ENCODE results near the gene AFF3. TPM values are rescaled to one million over a fixed set of nuclear protein-coding genes. Genes with fewer than 3 reads are reported as not detected.

Gene AFF3
- total RNA-seq, 6 experiments from 2014 or later: 0.80 to 8.2 (median 6.8) TPM

- H3K36me3 Mint-ChIP-seq (ENCODE audit: low read depth): no peaks in the 10 kb centered on the region; the same call in 1 of the 2 replicates
- H3K4me1 Mint-ChIP-seq (ENCODE audit: low read depth): peaks cover 22% of the 10 kb centered on the region
- no peak for TF ChIP-seq CTCF (IDR thresholded peaks at IDR 0.05)
- H3K27me3 Mint-ChIP-seq (ENCODE audit: insufficient read depth): peaks cover 4% of the 10 kb centered on the region; the same call in 1 of the 2 replicates
- DNase-seq: no peak
- no peaks in the 10 kb centered on the region for H3K9me3 Mint-ChIP-seq
- H3K27ac Mint-ChIP-seq: no peak overlapping the region
- no peak overlapping the region for H3K4me3 Mint-ChIP-seq
Observed at GRCh38 chr2:99660616-99661406, 481.6 kb downstream of the AFF3 start.

GRCh38 chr2:99659874-99660273 is 482.5 kb downstream of the AFF3 start:
- H3K27me3 Mint-ChIP-seq (ENCODE audit: insufficient read depth): peaks cover 4% of the 10 kb centered on the region; the same call in 1 of the 2 replicates
- H3K27ac Mint-ChIP-seq: no peak overlapping the region
- peaks cover 25% of the 10 kb centered on the region for H3K4me1 Mint-ChIP-seq (ENCODE audit: low read depth)
- TF ChIP-seq CTCF (IDR thresholded peaks at IDR 0.05): no peak
- no peak overlapping the region for H3K4me3 Mint-ChIP-seq
- DNase-seq: no peak
- no peaks in the 10 kb centered on the region for H3K9me3 Mint-ChIP-seq
- no peaks in the 10 kb centered on the region for H3K36me3 Mint-ChIP-seq (ENCODE audit: low read depth)

GRCh38 chr2:99657691-99658258 is 484.6 kb downstream of the AFF3 start:
- Mint-ChIP-seq H3K4me1 (ENCODE audit: low read depth) (peaks cover 24% of the 10 kb centered on the region), H3K27me3 (ENCODE audit: insufficient read depth) (peaks cover 4% of the 10 kb centered on the region; the same call in 1 of the 2 replicates)

GRCh38 chr2:99656994-99657393 is 485.4 kb downstream of the AFF3 start:
- H3K4me3 Mint-ChIP-seq: no peak overlapping the region; the same call in 1 of the 2 replicates
- H3K27ac Mint-ChIP-seq: no peak overlapping the region
- DNase-seq: no peak
- no peak for TF ChIP-seq CTCF (IDR thresholded peaks at IDR 0.05)
- H3K36me3 Mint-ChIP-seq (ENCODE audit: low read depth): no peaks in the 10 kb centered on the region
- no peaks in the 10 kb centered on the region for H3K9me3 Mint-ChIP-seq
- H3K4me1 Mint-ChIP-seq (ENCODE audit: low read depth): peaks cover 27% of the 10 kb centered on the region
- H3K27me3 Mint-ChIP-seq (ENCODE audit: insufficient read depth): peaks cover 4% of the 10 kb centered on the region; the same call in 1 of the 2 replicates

More at GRCh38 chr2:99657691-99658258, 484.6 kb downstream of the AFF3 start:
- Mint-ChIP-seq H3K36me3 (ENCODE audit: low read depth) (no peaks in the 10 kb centered on the region), H3K4me3 (no peak overlapping the region), H3K27ac (no peak overlapping the region), H3K9me3 (no peaks in the 10 kb centered on the region)
- no peak for DNase-seq
- no peak for TF ChIP-seq CTCF (IDR thresholded peaks at IDR 0.05)

DNA sequence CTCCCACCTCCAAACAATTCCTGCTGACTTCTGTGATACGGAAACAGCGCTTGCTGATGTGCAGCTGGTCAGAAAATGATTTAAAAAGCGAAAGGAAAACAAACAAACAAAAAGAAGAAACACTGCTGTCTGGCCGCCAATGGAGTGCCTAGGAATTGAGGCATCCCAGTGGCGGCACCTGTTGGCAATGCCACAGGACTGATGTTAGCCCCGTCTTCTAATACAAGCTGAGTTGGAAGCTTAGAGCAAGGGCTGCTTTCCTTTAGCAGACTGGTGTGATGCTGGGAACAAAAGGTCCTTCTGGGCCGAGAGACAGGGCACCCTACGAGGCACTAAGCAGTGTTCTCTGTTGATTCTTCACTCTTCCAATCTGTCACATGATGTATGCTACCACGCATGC is 489.0 kb downstream of the AFF3 start:
- no peak for DNase-seq
- TF ChIP-seq CTCF (IDR thresholded peaks at IDR 0.05): no peak
- no peaks in the 10 kb centered on the region for H3K9me3 Mint-ChIP-seq
- no peak overlapping the region for H3K4me3 Mint-ChIP-seq
- H3K27ac Mint-ChIP-seq: no peak overlapping the region
- H3K27me3 Mint-ChIP-seq (ENCODE audit: insufficient read depth): peaks cover 7% of the 10 kb centered on the region; the same call in 1 of the 2 replicates
- peaks cover 41% of the 10 kb centered on the region for H3K4me1 Mint-ChIP-seq (ENCODE audit: low read depth)
- H3K36me3 Mint-ChIP-seq (ENCODE audit: low read depth): no peaks in the 10 kb centered on the region

Data from HFFc6 (cell line).